Activated gamma-delta T cell treated with anti-CD3 and anti-CD28 coated beads, Interleukin-2, amount 50 U/mL, for 16 hours (primary cell): ENCODE data around the gene CDADC1.

Experiments used
- DNase-seq: peaks from one replicate; pipeline ENCODE4 v3.0.0-alpha.2; 2020; ENCODE audit warnings: low read depth

The CDADC1 gene

GRCh38 chr13:49247643-49248621 is at the start of gene CDADC1:
CDADC1 (plus strand) TSS chr13:49247925; CDS start chr13:49248038, 113 bp downstream.
- peak; percentile 80 for DNase-seq

GRCh38 chr13:49206641-49207040 is 41.1 kb upstream of the CDADC1 start:
- no peak for DNase-seq

GRCh38 chr13:49208619-49209018 is 39.1 kb upstream of the CDADC1 start:
- no peak for DNase-seq

- DNase-seq: no peak
Measured at GRCh38 chr13:49210114-49210513, 37.6 kb upstream of the CDADC1 start.

DNA sequence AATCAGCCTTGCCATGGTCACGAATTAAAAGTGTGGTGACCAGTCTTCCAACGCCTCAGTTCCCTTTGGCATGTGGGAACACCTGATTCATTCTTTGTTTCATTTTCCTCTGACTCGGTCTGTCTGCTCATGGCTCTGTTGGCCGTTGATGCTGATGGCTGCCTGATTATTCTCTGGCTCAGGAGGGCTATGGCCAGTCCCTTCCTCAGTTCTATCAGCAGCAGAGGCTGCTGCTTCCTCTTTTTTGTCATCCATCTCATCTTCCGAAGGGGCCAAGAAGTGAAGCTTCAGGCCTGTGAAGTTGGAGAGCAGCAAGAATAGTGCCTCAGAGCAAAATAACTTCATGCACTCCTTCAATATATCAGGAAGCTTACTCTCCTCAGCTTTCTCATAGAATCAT is 37.1 kb upstream of the CDADC1 start:
- no peak for DNase-seq

DNA sequence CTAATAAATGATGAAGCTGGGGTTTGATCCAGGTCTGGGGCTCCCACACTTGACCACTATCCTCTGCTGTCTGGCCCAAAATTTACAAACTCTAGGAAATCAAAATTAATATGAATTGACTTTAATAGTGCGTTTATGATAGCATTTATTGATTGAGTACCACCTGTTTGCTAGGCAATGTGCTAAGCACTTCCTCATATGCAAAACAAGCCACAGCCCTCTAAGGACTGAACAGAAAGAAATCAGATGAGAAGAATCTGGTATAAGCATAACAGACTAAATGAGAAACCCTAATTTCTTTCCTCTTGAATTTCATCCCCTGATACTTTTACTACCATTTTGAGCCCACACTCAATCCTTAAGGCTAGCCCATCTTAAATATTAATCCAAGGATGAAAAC is 34.2 kb upstream of the CDADC1 start:
- DNase-seq: no peak

DNA sequence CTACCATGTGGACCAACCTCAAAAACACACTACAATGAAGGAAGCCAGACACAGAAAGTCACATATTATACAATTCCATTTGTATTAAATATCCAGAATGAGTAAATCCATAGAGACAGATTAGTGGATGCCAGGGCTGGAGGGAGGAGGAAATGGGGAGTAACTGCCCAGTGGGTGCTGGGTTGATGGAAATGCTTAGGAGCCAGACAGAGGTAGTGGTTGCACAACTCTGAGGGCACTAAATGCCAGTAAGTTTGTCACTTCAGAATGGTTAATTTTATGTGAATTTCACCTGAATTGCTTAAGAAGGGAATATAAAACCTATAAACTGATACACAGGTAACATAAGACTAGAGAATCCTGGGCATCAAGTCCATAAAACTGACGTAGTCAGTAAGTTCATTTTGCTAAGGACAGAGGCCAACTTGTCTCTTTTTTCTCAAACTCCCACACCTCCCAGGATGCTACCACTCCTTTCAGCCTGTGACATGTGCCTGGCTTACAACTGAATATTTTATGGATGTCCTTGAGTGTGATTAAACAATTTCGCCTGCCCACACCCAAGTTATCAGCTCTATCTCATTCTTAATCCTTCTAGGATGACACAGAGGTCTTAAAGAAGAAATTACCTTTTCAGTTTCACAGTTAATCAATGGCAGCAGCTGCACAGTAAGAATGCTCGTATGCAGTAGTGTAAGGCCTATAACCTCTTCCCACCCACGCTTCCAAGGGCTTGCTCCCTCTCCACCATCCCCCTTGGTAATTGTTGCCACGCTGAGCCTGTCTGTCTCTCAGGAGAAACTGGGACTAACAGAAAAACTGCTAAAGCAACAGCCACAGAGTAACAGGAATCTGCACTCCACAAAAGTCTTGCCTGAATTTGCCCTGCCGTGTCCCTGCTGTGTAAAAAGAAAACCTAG is 33.5 kb upstream of the CDADC1 start:
- no peak for DNase-seq

DNA sequence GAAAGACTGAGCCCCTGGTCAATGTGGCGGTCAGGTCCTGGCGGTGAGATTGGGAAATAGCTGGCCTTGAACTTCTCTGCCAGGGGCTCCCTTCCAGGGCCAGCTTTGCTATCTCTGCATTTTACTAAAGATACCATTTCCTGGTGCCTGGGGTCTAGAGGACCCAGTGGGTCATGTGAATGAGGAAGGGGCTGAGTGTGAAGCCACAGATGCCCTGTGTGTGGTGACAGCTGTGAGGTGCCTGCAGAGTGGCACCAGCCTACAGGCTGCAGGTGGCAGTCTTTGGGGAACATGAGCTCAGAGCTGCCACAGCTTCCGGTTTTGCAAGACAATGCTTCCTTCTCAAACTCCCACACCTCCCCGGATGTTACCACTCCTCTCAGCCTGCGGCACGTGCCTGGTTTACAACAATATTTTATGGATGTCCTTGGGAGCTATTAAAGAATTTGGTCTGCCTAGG is 32.8 kb upstream of the CDADC1 start:
- DNase-seq: no peak

DNA sequence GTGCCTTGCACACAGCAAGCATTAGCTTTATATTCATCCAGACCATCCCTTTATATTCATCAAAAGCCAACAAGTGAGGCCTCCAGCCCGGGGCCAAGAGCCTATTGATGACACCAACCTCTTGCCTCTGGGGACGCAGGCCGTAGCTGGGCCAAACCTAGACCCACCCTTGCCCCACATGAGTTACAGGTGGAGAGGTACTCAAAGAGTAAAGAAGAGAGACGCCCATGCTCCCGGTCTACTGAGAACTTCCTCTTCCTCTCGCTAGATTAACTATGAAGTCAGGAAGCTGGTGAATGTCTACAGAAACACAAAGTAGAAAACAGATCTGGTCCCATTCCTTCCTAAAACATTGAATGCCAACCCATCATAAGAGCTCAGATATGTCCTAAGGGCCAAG is 31.4 kb upstream of the CDADC1 start:
- no peak for DNase-seq

DNA sequence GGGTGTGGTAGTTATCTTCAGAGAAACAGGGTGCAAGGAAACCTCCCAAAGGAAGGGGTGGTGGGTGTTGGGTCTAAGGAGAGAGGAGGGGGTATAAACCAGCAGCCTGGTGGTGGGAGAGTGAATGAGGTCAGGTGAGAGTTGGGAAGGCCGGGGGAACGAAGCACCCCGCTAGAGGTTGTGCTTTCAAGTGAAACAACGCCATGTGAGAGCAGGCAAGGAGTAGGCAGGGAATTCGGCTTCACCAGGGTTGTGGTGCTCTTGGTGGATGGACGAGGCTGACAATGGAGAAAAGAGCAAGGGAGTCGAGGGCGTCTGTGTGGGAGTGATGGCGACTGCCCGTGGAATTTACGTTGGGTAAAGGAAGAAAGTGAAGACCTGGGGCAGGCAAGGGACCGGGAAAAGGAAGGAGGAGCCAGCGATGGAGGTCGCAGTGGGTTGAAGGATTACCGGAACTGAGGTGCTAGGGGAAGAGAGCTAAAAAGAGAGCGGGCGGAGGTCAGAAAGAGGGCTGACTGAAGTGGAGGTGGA is 29.7 kb upstream of the CDADC1 start:
- no peak for DNase-seq

DNA sequence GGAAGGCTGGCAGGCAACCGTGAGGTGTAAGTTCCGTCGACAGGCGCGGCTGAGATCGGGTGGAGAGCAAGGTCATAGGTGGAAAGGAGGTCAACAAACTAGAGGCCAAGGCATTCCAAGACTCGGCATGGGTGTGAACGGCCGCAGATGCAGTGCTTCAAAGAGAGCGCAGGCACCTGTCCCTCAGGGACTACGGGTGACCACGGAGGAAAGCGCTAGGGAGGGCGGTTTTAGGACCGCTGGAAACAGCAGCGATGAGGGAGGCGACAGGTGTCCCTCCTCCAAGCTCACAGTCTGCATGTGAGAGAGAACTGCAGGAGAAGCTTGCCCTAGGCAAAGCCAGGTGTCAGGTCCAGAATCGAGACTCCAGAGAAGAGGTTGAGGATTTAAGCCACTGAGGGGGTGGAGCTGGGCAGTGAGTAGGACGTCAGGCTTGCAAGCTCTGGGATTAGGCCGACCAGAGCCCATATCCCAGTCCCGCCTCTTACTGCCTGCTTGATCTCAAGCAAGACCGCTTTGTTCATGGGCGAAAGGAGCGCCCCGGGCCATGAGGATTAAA is 29.2 kb upstream of the CDADC1 start:
- DNase-seq: no peak

GRCh38 chr13:49219647-49220035 is 28.1 kb upstream of the CDADC1 start:
- no peak for DNase-seq

DNA sequence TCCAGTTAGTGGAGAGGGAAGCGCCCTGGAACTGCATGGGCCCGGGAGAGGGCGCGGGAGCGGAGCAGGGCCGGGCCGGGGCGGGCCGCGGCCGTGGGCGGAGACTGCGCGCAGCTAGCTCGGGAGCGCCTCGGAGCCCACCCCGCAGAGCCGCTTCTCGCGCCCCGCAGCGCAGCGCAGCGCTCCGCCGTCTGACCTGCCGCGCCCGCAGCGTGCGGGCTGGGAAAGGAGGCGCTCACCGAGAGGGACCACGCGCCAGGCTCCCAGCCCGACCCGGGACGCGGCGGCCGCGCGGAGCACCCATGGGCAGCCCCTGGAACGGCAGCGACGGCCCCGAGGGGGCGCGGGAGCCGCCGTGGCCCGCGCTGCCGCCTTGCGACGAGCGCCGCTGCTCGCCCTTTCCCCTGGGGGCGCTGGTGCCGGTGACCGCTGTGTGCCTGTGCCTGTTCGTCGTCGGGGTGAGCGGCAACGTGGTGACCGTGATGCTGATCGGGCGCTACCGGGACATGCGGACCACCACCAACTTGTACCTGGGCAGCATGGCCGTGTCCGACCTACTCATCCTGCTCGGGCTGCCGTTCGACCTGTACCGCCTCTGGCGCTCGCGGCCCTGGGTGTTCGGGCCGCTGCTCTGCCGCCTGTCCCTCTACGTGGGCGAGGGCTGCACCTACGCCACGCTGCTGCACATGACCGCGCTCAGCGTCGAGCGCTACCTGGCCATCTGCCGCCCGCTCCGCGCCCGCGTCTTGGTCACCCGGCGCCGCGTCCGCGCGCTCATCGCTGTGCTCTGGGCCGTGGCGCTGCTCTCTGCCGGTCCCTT is 27.5 kb upstream of the CDADC1 start, which contains the start of gene MLNR:
TSS of gene MLNR (plus strand) at position 303 of the 820 bp plus-strand sequence. CDS start at position 303, 0 bp downstream.
- peak; percentile 17 for DNase-seq

- DNase-seq: no peak
Measured at GRCh38 chr13:49220856-49221589, 26.7 kb upstream of the CDADC1 start.

DNA sequence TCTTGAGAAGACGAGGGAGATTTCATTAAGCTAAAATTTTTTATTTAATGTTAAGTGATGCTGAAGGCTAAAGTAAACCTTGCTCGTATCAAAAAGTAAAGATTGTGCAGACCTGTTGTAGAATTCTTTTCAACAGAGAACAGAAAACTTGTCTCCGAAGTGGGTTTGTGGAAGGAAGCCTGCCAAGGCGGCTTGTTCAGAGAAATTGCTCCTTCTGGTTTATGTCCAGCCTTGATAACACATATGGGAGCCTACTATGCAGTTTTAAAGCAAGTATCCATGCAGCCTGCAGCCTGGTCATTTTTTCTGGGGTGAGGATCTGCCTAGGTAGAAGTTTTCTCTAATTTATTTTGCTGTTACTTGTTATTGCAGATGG is 26.1 kb upstream of the CDADC1 start:
- DNase-seq: no peak

GRCh38 chr13:49225223-49226042 is 22.3 kb upstream of the CDADC1 start:
- DNase-seq: no peak

- DNase-seq: no peak
Measured at GRCh38 chr13:49226613-49227012, 21.1 kb upstream of the CDADC1 start.

- DNase-seq: no peak
Measured at GRCh38 chr13:49234741-49235140, 13.0 kb upstream of the CDADC1 start.

DNA sequence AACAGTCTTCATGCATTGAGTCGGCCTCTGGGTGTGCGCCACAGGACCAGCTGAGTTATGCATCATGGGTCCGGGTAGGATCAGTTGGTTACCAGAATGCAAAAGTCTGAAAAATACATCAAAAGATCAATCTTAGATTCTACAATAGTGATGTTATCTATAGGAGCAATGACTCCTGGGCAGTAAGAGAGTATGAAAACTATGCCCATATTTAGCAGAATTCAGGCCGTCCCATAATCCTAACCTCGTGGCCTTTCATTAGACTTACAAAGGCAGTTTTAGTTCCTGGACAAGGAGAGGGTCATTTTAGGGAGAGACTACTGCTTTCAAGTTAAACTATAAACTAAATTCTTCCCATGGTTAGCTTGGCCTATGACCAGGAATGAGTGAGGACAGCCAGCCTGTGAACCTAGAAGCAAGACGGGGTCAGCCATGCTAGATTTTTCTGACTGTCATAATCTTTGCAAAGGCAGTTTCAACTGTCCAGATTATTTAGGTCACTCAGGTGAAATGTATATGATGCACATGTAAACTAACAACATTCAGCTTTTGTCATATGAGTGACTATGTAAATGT is 11.8 kb upstream of the CDADC1 start:
- no peak for DNase-seq
